K562 (cell line): ENCODE measurements around the gene KCNG4. TPM values are rescaled to one million over a fixed set of nuclear protein-coding genes. Genes with fewer than 3 reads are reported as not detected.

ENCODE experiments used
- ATAC-seq: fragments of 200-7000 bp; cut with Tn5 transposase; 3 replicates; pipeline ENCODE4 v1.9.1; 2020; ENCODE audit warnings: moderate library complexity
- BruUV-seq: library from RNA; stranded (reverse); fragments of 400-500 nt; replicated peaks from 2 replicates; lab custom pipeline; 2021; lab: Mats Ljungman, UMichigan
- CTCF ChIA-PET: fragments of 300-600 bp; formaldehyde crosslinking; extraction: SDS; loops from one replicate; lab custom pipeline; 2021; ENCODE audit warnings: low intra/inter-chr PET ratio; lab: Yijun Ruan, JAX
- POLR2A ChIA-PET: fragments of 300-600, 350-650 bp; sonication (Branson Sonifier 250); formaldehyde crosslinking; extraction: SDS; loops from one replicate; lab custom pipeline; 2021; ENCODE audit warnings: antibody characterized with exemption, inconsistent platforms; lab: Yijun Ruan, JAX
- DNase-seq, 4 experiments: peaks; one replicate each; pipeline versions ENCODE4 v3.0.0 to v3.0.0-alpha.2; 2011 to 2018; ENCODE audit warnings: low spot score in 3 of 4, mixed read lengths in 3 of 4; ENCODE audit errors: extremely low read depth in 1 of 4
- FAIRE-seq: peaks from 2 replicates; lab custom pipeline; 2011; peaks lifted over from hg19 to GRCh38; lab: Jason Lieb, UNC
- H2AFZ ChIP-seq: 2 replicates; pipeline ENCODE4 v1.6.0; 2011; ENCODE audit warnings: low read depth, low read length, control low read depth, inconsistent platforms
- H3K27ac ChIP-seq: fragments of 200-600 bp; 3 replicates; pipeline ENCODE4 v1.8.0; 2011; ENCODE audit warnings: low read depth, mild to moderate bottlenecking, control low read depth, inconsistent platforms, low read length, moderate library complexity, mixed read lengths; ENCODE audit errors: extremely low read depth
- H3K27me3 ChIP-seq, 2 experiments: fragments of 300-600 bp in 1 of 2; 2 replicates in 1 of 2; 3 replicates in 1 of 2; pipeline versions ENCODE4 v1.6.0 to v1.8.0; 2011; ENCODE audit warnings: inconsistent platforms in 2 of 2, low read length in 2 of 2, mild to moderate bottlenecking in 1 of 2, mixed read lengths in 1 of 2, moderate library complexity in 1 of 2; ENCODE audit not compliant: control insufficient read depth in 2 of 2, insufficient read depth in 2 of 2
- H3K36me3 ChIP-seq: fragments of 300-600 bp; 3 replicates; pipeline ENCODE4 v1.8.0; 2011; ENCODE audit warnings: mild to moderate bottlenecking, low read length, inconsistent platforms; ENCODE audit not compliant: control insufficient read depth, insufficient read depth
- H3K4me1 ChIP-seq, 2 experiments: fragments of 200-600 bp in 1 of 2; replicated peaks in 1 of 2; 2 replicates in 1 of 2; 3 replicates in 1 of 2; pipeline versions ENCODE4 v1.5.1 to v1.8.0; 2011; ENCODE audit warnings: inconsistent platforms in 2 of 2, low read length in 2 of 2, mild to moderate bottlenecking in 1 of 2, mixed read lengths in 1 of 2, moderate library complexity in 1 of 2; ENCODE audit not compliant: control insufficient read depth in 2 of 2, insufficient read depth in 2 of 2
- H3K4me2 ChIP-seq: 2 replicates; pipeline ENCODE4 v1.6.1; 2011; ENCODE audit warnings: low read length, control low read depth, inconsistent platforms, mixed read lengths; ENCODE audit not compliant: insufficient read depth
- H3K4me3 ChIP-seq: fragments of 200-600 bp; sonication (generic), shearing (Covaris generic); 2 replicates; pipeline ENCODE4 v1.5.1; 2016; ENCODE audit warnings: control low read depth, inconsistent platforms
- H3K79me2 ChIP-seq: fragments of 200-600 bp; 3 replicates; pipeline ENCODE4 v1.8.0; 2011; ENCODE audit warnings: low read length, inconsistent platforms; ENCODE audit not compliant: control insufficient read depth, insufficient read depth
- H3K9ac ChIP-seq, 2 experiments: 2 replicates each; pipeline versions ENCODE4 v1.6.0 to v1.6.1; 2011; ENCODE audit warnings: low read depth in 2 of 2, low read length in 2 of 2, control low read depth in 1 of 2, inconsistent platforms in 1 of 2, mild to moderate bottlenecking in 1 of 2, mixed read lengths in 1 of 2; ENCODE audit not compliant: insufficient read depth in 1 of 2
- H3K9me1 ChIP-seq: one replicate; pipeline ENCODE4 v1.6.0; 2011; ENCODE audit warnings: inconsistent platforms, mild to moderate bottlenecking, low read length, moderate library complexity; ENCODE audit not compliant: control insufficient read depth, insufficient read depth
- H3K9me3 ChIP-seq: replicated peaks from 2 replicates; pipeline ENCODE4 v1.5.1; 2011; ENCODE audit warnings: low read depth, low read length, inconsistent platforms; ENCODE audit not compliant: control insufficient read depth, insufficient read depth
- H4K20me1 ChIP-seq: replicated peaks from 2 replicates; pipeline ENCODE4 v1.6.1; 2011; ENCODE audit warnings: low read length, inconsistent platforms, mixed read lengths; ENCODE audit not compliant: control insufficient read depth, insufficient read depth
- POLR2B ChIP-seq: fragments of 450-650 bp; IDR thresholded peaks from 2 replicates; pipeline ENCODE4 v1.6.1; 2018; ENCODE audit warnings: low read depth; ENCODE audit not compliant: partially characterized antibody
- POLR2G ChIP-seq: fragments of 200-400 bp; formaldehyde crosslinking; IDR thresholded peaks from 2 replicates; pipeline ENCODE4 v1.6.1; 2017; ENCODE audit warnings: low read depth, mild to moderate bottlenecking, antibody characterized with exemption, low read length, moderate library complexity
- RBFOX2 ChIP-seq: fragments of 200-400 bp; formaldehyde crosslinking; IDR thresholded peaks from 2 replicates; pipeline ENCODE4 v1.6.1; 2017; ENCODE audit warnings: low read depth, mild to moderate bottlenecking, low read length, moderate library complexity
- SRF ChIP-seq, 2 experiments: fragments of 250-450, 450-650 bp in 1 of 2; sonication (Bioruptor Pico) in 1 of 2; sonication (generic) in 1 of 2; formaldehyde crosslinking; IDR thresholded peaks; 2 replicates each; pipeline versions ENCODE4 v1.5.0 to v1.5.1; 2020 to 2022; ENCODE audit warnings: mild to moderate bottlenecking in 1 of 2, missing genetic modification reagents in 1 of 2
- ZNF224 ChIP-seq: sonication (generic); formaldehyde crosslinking; IDR thresholded peaks from 2 replicates; pipeline ENCODE4 v1.8.0; 2022; ENCODE audit warnings: mild to moderate bottlenecking, missing genetic modification reagents
- ZNF23 ChIP-seq: fragments of 250-450 bp; sonication (Bioruptor Pico); IDR thresholded peaks from 2 replicates; pipeline ENCODE4 v1.4.0; 2020; ENCODE audit warnings: mild to moderate bottlenecking
- WGBS: fragments of 100-300 bp; shearing (Covaris generic); methylation state at CpG from one replicate; pipeline ENCODE4 v1.1.6; 2016; ENCODE audit warnings: low coverage, mixed read lengths; ENCODE audit not compliant: insufficient coverage; ENCODE audit errors: missing lambda C conversion rate; 5-methylcytosine and 5-hydroxymethylcytosine counted together
- in situ Hi-C: fragments of 300-500 bp; cut with MboI; formaldehyde crosslinking; loops from 4 replicates; pipeline ENCODE4 v1.15.0; 2018; ENCODE audit warnings: inconsistent platforms, mixed read lengths
- intact Hi-C: fragments of 100-400 bp; cut with micrococcal nuclease; formaldehyde crosslinking; loops from 2 replicates; pipeline ENCODE4 v1.14.2; 2022
- polyA plus RNA-seq, 8 experiments: library from polyadenylated mRNA; depleted of rRNA in 4 of 8; stranded (reverse) in 5 of 8; unstranded in 3 of 8; fragments of >200 nt; fragmentation: Nextera tagmentation in 2 of 8; fragmentation: Illumina TruSeq in 1 of 8; extraction: Ambion mirVana in 2 of 8; extraction: Trizol in 1 of 8; gene quantifications; 2 replicates each; pipeline versions ENCODE4 v1.2.1 to v1.2.3, GENCODE V29; 2011 to 2014; ENCODE audit warnings: inconsistent platforms in 1 of 8, missing spikeins in 1 of 8
- total RNA-seq, 7 experiments: library from RNA; depleted of rRNA in 6 of 7; stranded (reverse); fragments of >200 nt in 6 of 7; fragmentation: Illumina TruSeq in 2 of 7; extraction: Trizol in 2 of 7; gene quantifications; 2 replicates each; pipeline versions ENCODE4 v1.2.1 to v1.2.3, GENCODE V29; 2011 to 2021; ENCODE audit warnings: low replicate concordance in 1 of 7

The KCNG4 gene
- total and polyA plus RNA-seq, 9 of the 15 experiments (the other 6 are each of a cell fraction or from before 2014, with no cell fraction given): not detected

- CTCF ChIA-PET: interaction anchor here (1.0 kb wide), 1 partner anchor 35 kb away, joined by 3 read pairs; no protein-coding TSS in a partner anchor
- in situ Hi-C loops: no loop called here
Observed at GRCh38 chr16:84176192-84177053, 63.4 kb downstream of the KCNG4 start.

More at GRCh38 chr16:84176192-84177053, 63.4 kb downstream of the KCNG4 start:
- Histone ChIP-seq H3K27me3 (peaks cover 5 to 20% of the 10 kb centered on the region in 2 experiments; a peak in 4 of 5 replicates), H3K79me2 (no peaks in the 10 kb centered on the region), H3K9ac (peak overlapping the region in 1 of 2 experiments; percentile 32; a peak in 2 of 4 replicates), H3K4me2 (no peak overlapping the region), H2AFZ (no peak overlapping the region), H3K9me3 (no peaks in the 10 kb centered on the region), H3K4me1 (peaks cover 7 to 41% of the 10 kb centered on the region in 2 experiments; a peak in 3 of 5 replicates), H3K9me1 (no peaks in the 10 kb centered on the region), H3K36me3 (peaks cover 39% of the 10 kb centered on the region; the same call in 1 of the 3 replicates), H3K4me3 (no peak overlapping the region), H4K20me1 (peaks cover 20% of the 10 kb centered on the region), H3K27ac (no peak overlapping the region)
- ATAC-seq (peak; percentile 20), DNase-seq (no peak), FAIRE-seq (no peak)
- WGBS: 57% methylated on average over 18 of the region's 18 CpGs
- BruUV-seq: no TSS peak
- intact Hi-C loops: loop anchor here (5.0 kb wide), 1 partner anchor 219 kb away; no protein-coding TSS in a partner anchor
- POLR2A ChIA-PET: interaction anchor here (0.6 to 1.7 kb wide), 7 partner anchors 9 to 184 kb away, joined by 3 to 8 read pairs (median 3); partner anchors contain the start of gene TAF1C
- TF ChIP-seq ZNF224 (CRISPR knock-in tag) (no peak), RBFOX2 (0 out of 2 replicates have a peak, but pooled peaks have one; percentile 21), POLR2G (peak; percentile 71), SRF (CRISPR knock-in tag; IDR thresholded peaks at IDR 0.05) (no peak), ZNF23 (no peak), POLR2B (peak; percentile 19)
